Transverse colon (tissue), 4 donors: ENCODE measurements around the gene LSM10. TPM values are rescaled to one million over a fixed set of nuclear protein-coding genes. Genes with fewer than 3 reads are reported as not detected.

Experiments used
- DNase-seq: peaks from one replicate; pipeline ENCODE4 v3.0.0-alpha.2; 2019
- H3K27ac ChIP-seq, 4 donors: fragments of 200-600 bp; sonication (generic); 2 replicates each; pipeline ENCODE4 v1.5.1; 2016 to 2018; ENCODE audit warnings: inconsistent platforms in 4 of 4
- H3K27me3 ChIP-seq: fragments of 200-600 bp; sonication (generic); 2 replicates; pipeline ENCODE4 v1.5.1; 2017; ENCODE audit warnings: inconsistent platforms
- H3K36me3 ChIP-seq, 4 donors: fragments of 200-600 bp; sonication (generic); 2 replicates each; pipeline ENCODE4 v1.5.1; 2017 to 2019; ENCODE audit warnings: inconsistent platforms in 4 of 4
- H3K4me1 ChIP-seq, 4 donors: fragments of 200-600 bp; sonication (generic); 2 replicates each; pipeline ENCODE4 v1.5.1; 2017 to 2020; ENCODE audit warnings: inconsistent platforms in 4 of 4
- H3K4me3 ChIP-seq, 4 donors: fragments of 200-600 bp; sonication (generic); 1 replicate in 1 of 4; 2 replicates in 3 of 4; pipeline versions ENCODE4 v1.5.1 to v1.6.1; 2017 to 2019; ENCODE audit warnings: inconsistent platforms in 4 of 4
- H3K9me3 ChIP-seq, 2 donors: fragments of 200-600 bp; sonication (generic); 2 replicates each; pipeline ENCODE4 v1.5.1; 2017 to 2019; ENCODE audit warnings: inconsistent platforms in 2 of 2
- EP300 ChIP-seq: sonication (generic); formaldehyde crosslinking; IDR thresholded peaks from one replicate; pipeline ENCODE4 v1.6.1; 2017; ENCODE audit warnings: antibody characterized with exemption, low read depth
- POLR2A ChIP-seq: fragments of 450-650 bp; IDR thresholded peaks from one replicate; pipeline ENCODE4 v1.6.1; 2016; ENCODE audit warnings: antibody characterized with exemption, mild to moderate bottlenecking, moderate library complexity
- POLR2AphosphoS5 ChIP-seq, 3 donors: sonication (generic); formaldehyde crosslinking; IDR thresholded peaks; one replicate each; pipeline ENCODE4 v1.6.1; 2016; ENCODE audit warnings: antibody characterized with exemption in 3 of 3
- WGBS, 2 donors: methylation state at CpG; one replicate each; pipeline ENCODE4 v1.1.5; 2018; ENCODE audit warnings: low coverage in 1 of 2; 5-methylcytosine and 5-hydroxymethylcytosine counted together
- in situ Hi-C, 4 donors: fragments of 200-750 bp; cut with MboI; loops; one replicate each; pipeline versions ENCODE4 v1.15.0 to v1.15.1; 2017; ENCODE audit warnings: low sequenced_read_pairs in 3 of 4, low pct_ligation_motif_present in 1 of 4, low pct_unique_long_range_greater_than_20kb in 1 of 4
- intact Hi-C: fragments of 100-400 bp; cut with DNase I; formaldehyde crosslinking; loops from one replicate; pipeline ENCODE4 v1.15.1; 2023; ENCODE audit warnings: low total_unique reads
- total RNA-seq, 4 donors: library from RNA; depleted of rRNA; stranded (reverse); fragments of >200 nt; gene quantifications; one replicate each; pipeline ENCODE4 v1.1.0, GENCODE V29; 2016
- TF ChIP-seq, protein P1 (sequence below), 5 experiments: fragments of 200-600 bp in 3 of 5; fragments of 450-650 bp in 2 of 5; sonication (generic) in 3 of 5; IDR thresholded peaks; 1 replicate in 2 of 5; 2 replicates in 3 of 5; pipeline ENCODE4 v1.5.1; 2016 to 2017; ENCODE audit warnings: antibody characterized with exemption in 5 of 5, inconsistent platforms in 3 of 5, mild to moderate bottlenecking in 2 of 5, moderate library complexity in 1 of 5

LSM10 gene
- total RNA-seq: 10 to 100 TPM in 3 of 4 donors, not detected in 1; 25.4 to 59.8 (median 32.9) TPM

DNA sequence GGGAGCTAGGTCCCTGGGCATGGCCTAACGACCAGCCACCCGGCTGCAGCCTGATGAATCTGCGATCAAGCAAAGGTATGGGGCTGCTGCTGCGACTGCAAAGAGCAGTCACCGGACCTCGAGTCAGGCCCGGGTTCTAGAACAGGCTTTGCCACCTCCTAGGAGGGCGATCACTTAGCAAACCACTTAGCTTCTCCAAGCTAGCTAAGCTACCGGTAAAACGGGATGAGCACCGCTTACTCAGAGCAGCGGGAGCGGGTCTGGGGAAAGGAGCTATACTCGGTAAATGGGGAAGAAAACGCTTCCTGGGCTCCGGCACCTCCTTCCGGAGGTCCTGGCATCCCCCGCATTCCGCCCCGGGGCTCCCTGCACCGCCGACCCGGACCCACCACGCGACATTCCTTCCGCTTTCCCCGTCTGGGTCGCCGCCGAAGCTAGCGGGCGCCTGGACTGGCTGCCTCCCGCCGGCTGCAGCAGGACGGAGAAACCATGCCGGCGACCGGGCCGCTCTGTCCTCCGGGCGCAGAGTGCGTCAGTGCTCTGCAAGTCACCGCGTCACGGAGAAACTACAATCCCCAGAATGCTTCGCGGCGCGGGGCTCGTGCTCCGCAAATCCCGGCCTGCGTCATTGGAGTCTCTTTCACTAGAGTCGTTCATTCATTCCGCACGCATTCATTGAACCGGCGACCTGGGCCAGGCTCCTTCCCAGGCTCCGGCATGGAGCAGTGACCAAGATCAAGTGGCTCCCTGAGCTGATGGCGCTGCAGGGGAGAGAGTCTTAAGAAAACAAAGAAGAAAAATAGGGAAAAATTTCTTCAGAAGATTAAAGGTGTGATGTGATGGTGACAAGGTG lies at the start of gene LSM10:
TSS of gene LSM10 (minus strand) at position 531 of the 853 bp plus-strand sequence. CDS start 3,779 bp downstream, outside the sequence.
- intact Hi-C loops (no loop called here), in situ Hi-C loops (no loop called here)
- Histone ChIP-seq H3K4me3 (peak within 1 kb of the TSS; percentile 55 to 89 (median 79)), H3K4me1 (peaks cover 0 to 17% (median 11%) of the 10 kb centered on the region in 4 donors), H3K9me3 (no peaks in the 10 kb centered on the region), H3K27ac (peak within 1 kb of the TSS; percentile 91 to 96 (median 95)), H3K27me3 (no peaks in the 10 kb centered on the region), H3K36me3 (peaks cover 0 to 12% (median 2%) of the 10 kb centered on the region in 4 donors)
- TF ChIP-seq EP300 (no peak), POLR2A (peak; percentile 92), POLR2AphosphoS5 (IDR thresholded peaks at IDR 0.05) (peak; percentile 98 to 99 (median 98))
- TF ChIP-seq, protein P1, sequence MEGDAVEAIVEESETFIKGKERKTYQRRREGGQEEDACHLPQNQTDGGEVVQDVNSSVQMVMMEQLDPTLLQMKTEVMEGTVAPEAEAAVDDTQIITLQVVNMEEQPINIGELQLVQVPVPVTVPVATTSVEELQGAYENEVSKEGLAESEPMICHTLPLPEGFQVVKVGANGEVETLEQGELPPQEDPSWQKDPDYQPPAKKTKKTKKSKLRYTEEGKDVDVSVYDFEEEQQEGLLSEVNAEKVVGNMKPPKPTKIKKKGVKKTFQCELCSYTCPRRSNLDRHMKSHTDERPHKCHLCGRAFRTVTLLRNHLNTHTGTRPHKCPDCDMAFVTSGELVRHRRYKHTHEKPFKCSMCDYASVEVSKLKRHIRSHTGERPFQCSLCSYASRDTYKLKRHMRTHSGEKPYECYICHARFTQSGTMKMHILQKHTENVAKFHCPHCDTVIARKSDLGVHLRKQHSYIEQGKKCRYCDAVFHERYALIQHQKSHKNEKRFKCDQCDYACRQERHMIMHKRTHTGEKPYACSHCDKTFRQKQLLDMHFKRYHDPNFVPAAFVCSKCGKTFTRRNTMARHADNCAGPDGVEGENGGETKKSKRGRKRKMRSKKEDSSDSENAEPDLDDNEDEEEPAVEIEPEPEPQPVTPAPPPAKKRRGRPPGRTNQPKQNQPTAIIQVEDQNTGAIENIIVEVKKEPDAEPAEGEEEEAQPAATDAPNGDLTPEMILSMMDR (IDR thresholded peaks at IDR 0.05): no peak
- peak; percentile 96 for DNase-seq
- 0% methylated on average over 2 to 48 of the region's 60 CpGs for WGBS, 2 donors

GRCh38 chr1:36447450-36447849 lies 49.7 kb upstream of the LSM10 start:
- H3K27me3 ChIP-seq: no peaks in the 10 kb centered on the region
- H3K36me3 ChIP-seq: no peaks in the 10 kb centered on the region
- TF ChIP-seq, protein P1 (IDR thresholded peaks at IDR 0.05): no peak
- TF ChIP-seq POLR2A (no peak), EP300 (no peak), POLR2AphosphoS5 (IDR thresholded peaks at IDR 0.05) (no peak)
- intact Hi-C loops (no loop called here), in situ Hi-C loops (no loop called here)
- no peak overlapping the region for H3K27ac ChIP-seq
- H3K4me3 ChIP-seq: no peak overlapping the region
- no peak for DNase-seq
- H3K4me1 ChIP-seq: peaks cover 3 to 15% (median 8%) of the 10 kb centered on the region in 4 donors
- H3K9me3 ChIP-seq: no peaks in the 10 kb centered on the region

GRCh38 chr1:36446746-36447145 lies 49.0 kb upstream of the LSM10 start:
- H3K27me3 ChIP-seq: no peaks in the 10 kb centered on the region
- H3K9me3 ChIP-seq: no peaks in the 10 kb centered on the region
- DNase-seq: no peak
- intact Hi-C loops (no loop called here), in situ Hi-C loops (no loop called here)
- H3K4me1 ChIP-seq: peaks cover 3 to 15% (median 8%) of the 10 kb centered on the region in 4 donors
- H3K36me3 ChIP-seq: no peaks in the 10 kb centered on the region
- no peak overlapping the region for H3K27ac ChIP-seq
- no peak overlapping the region for H3K4me3 ChIP-seq
- 61 to 77% methylated on average over 5 of the region's 5 CpGs for WGBS, 2 donors
- TF ChIP-seq, protein P1 (IDR thresholded peaks at IDR 0.05): no peak
- TF ChIP-seq EP300 (no peak), POLR2AphosphoS5 (IDR thresholded peaks at IDR 0.05) (no peak), POLR2A (no peak)

- in situ Hi-C loops (no loop called here), intact Hi-C loops (no loop called here)
- DNase-seq: no peak
- TF ChIP-seq POLR2AphosphoS5 (IDR thresholded peaks at IDR 0.05) (no peak), EP300 (no peak), POLR2A (no peak)
- TF ChIP-seq, protein P1 (IDR thresholded peaks at IDR 0.05): no peak
- no peaks in the 10 kb centered on the region for H3K36me3 ChIP-seq
- H3K4me1 ChIP-seq: peaks cover 3 to 12% (median 7%) of the 10 kb centered on the region in 4 donors
- H3K27ac ChIP-seq: no peak overlapping the region
- H3K9me3 ChIP-seq: no peaks in the 10 kb centered on the region
- WGBS, 2 donors: 71% methylated on average over 8 of the region's 8 CpGs; no CpG with 5 or more reads in 1 of the 2 donors
- no peaks in the 10 kb centered on the region for H3K27me3 ChIP-seq
- H3K4me3 ChIP-seq: no peak overlapping the region
These were observed 48.6 kb upstream of the LSM10 start for GRCh38 chr1:36446271-36446670.
